GM18517 (cell line): ENCODE results near the gene GPR25.

Experiments used
- ATAC-seq: cut with Tn5 transposase; IDR thresholded peaks from one replicate; pipeline ENCODE4 v1.9.1; 2021; ENCODE audit warnings: mild to moderate bottlenecking, moderate library complexity; ENCODE audit not compliant: unreplicated experiment

The GPR25 gene

GRCh38 chr1:200869753-200870391 is 2.9 kb upstream of the GPR25 start:
- peak; percentile 37 for ATAC-seq

GRCh38 chr1:200873116-200873670 is 412 bp downstream of the GPR25 start:
- ATAC-seq, result no peak

GRCh38 chr1:200873671-200874397 is 1.1 kb downstream of the GPR25 start:
- no peak for ATAC-seq

- ATAC-seq, result no peak
Measured at GRCh38 chr1:200874694-200875093, 1.9 kb downstream of the GPR25 start.

- ATAC-seq, result no peak
Measured at GRCh38 chr1:200875416-200875815, 2.6 kb downstream of the GPR25 start.

GRCh38 chr1:200877010-200877409 is 4.2 kb downstream of the GPR25 start:
- no peak for ATAC-seq

GRCh38 chr1:200877839-200878551 is 5.2 kb downstream of the GPR25 start:
- peak; percentile 85 for ATAC-seq

- ATAC-seq, result no peak
Measured at GRCh38 chr1:200880212-200880611, 7.4 kb downstream of the GPR25 start.

GRCh38 chr1:200883118-200883517 is 10.3 kb downstream of the GPR25 start:
- no peak for ATAC-seq

GRCh38 chr1:200885623-200886402 is 13.0 kb downstream of the GPR25 start:
- ATAC-seq, result no peak

GRCh38 chr1:200886594-200886993 is 13.8 kb downstream of the GPR25 start:
- no peak for ATAC-seq

GRCh38 chr1:200887036-200887435 is 14.3 kb downstream of the GPR25 start:
- no peak for ATAC-seq

GRCh38 chr1:200887772-200888348 is 15.1 kb downstream of the GPR25 start:
- no peak for ATAC-seq

- peak; percentile 92 for ATAC-seq
Measured at GRCh38 chr1:200888349-200888838, 15.6 kb downstream of the GPR25 start.

GRCh38 chr1:200889571-200889970 is 16.8 kb downstream of the GPR25 start:
- no peak for ATAC-seq

GRCh38 chr1:200890027-200890426 is 17.2 kb downstream of the GPR25 start:
- ATAC-seq, result no peak

GRCh38 chr1:200890818-200891773 is 18.3 kb downstream of the GPR25 start:
- ATAC-seq, result no peak

GRCh38 chr1:200891774-200892157 is 19.0 kb downstream of the GPR25 start:
- ATAC-seq, result no peak

GRCh38 chr1:200892546-200892945 is 19.8 kb downstream of the GPR25 start:
- ATAC-seq, result no peak
